SK-N-MC (cell line): ENCODE data around the gene MRPL43.

ENCODE experiments used
- DNase-seq: peaks from one replicate; pipeline ENCODE4 v3.0.0-alpha.2; 2011; ENCODE audit warnings: low read depth, low spot score
- H3K27ac ChIP-seq: fragments of 200-600 bp; sonication (generic); 2 replicates; pipeline ENCODE4 v1.5.1; 2016; ENCODE audit warnings: mixed run types
- H3K36me3 ChIP-seq: fragments of 200-600 bp; sonication (generic); 2 replicates; pipeline ENCODE4 v1.6.1; 2017; ENCODE audit warnings: antibody characterized with exemption, low read length, mixed read lengths; ENCODE audit not compliant: insufficient read depth
- H3K4me3 ChIP-seq: fragments of 200-600 bp; sonication (generic); 2 replicates; pipeline ENCODE4 v1.5.1; 2016
- H3K9ac ChIP-seq: fragments of 200-600 bp; sonication (generic); 2 replicates; pipeline ENCODE4 v1.8.0; 2017; ENCODE audit warnings: mixed run types, mixed read lengths; ENCODE audit not compliant: insufficient read length
- H3K9me3 ChIP-seq: fragments of 200-600 bp; sonication (generic); 2 replicates; pipeline ENCODE4 v1.6.1; 2017; ENCODE audit warnings: low read depth, mild to moderate bottlenecking, antibody characterized with exemption, low read length, moderate library complexity, mixed read lengths
- EZH2 ChIP-seq: fragments of 200-600 bp; sonication (generic); IDR thresholded peaks from one replicate; pipeline ENCODE4 v1.6.1; 2017; ENCODE audit warnings: antibody characterized with exemption
- FOXP2 ChIP-seq: optimal IDR thresholded peaks from 2 replicates; pipeline ENCODE3; 2011; ENCODE audit warnings: mild to moderate bottlenecking, moderate library complexity; ENCODE audit not compliant: insufficient read depth; ENCODE audit errors: extremely low read length, control extremely low read depth
- POLR2AphosphoS5 ChIP-seq: IDR thresholded peaks from 2 replicates; pipeline ENCODE4 v1.6.1; 2012; ENCODE audit warnings: mild to moderate bottlenecking, low read depth, low read length, borderline replicate concordance

Gene MRPL43

DNA sequence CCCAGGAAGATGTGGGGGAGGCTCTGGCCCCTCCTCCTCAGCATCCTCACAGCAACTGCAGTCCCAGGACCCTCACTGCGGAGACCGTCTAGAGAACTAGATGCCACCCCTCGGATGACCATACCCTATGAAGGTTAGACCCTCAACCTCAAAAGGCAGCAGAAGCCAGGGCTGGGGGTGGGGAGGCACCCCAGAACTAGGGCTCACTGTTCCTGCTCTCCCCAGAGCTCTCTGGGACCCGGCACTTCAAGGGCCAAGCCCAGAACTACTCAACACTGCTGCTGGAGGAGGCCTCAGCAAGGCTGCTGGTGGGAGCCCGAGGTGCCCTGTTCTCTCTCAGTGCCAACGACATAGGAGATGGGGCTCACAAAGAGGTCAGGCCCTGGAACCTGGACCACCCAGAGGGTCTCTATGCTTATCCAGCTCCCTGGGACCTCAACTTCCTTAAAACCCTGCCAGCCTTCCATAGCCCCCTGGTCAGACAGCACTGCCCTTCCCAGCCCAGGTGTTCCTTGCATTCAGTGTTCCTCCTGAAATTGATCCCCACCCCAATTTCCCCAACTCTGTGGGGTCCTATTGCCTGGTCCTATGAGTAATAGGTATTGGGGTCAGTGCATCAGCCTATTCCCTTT is 14.3 kb downstream of the MRPL43 start:
- Histone ChIP-seq H3K9me3 (no peaks in the 10 kb centered on the region), H3K27ac (no peak overlapping the region), H3K9ac (no peak overlapping the region), H3K36me3 (no peaks in the 10 kb centered on the region), H3K4me3 (no peak overlapping the region)
- no peak for DNase-seq
- TF ChIP-seq EZH2: no peak
- no peak for TF ChIP-seq FOXP2
- TF ChIP-seq POLR2AphosphoS5: no peak

DNA sequence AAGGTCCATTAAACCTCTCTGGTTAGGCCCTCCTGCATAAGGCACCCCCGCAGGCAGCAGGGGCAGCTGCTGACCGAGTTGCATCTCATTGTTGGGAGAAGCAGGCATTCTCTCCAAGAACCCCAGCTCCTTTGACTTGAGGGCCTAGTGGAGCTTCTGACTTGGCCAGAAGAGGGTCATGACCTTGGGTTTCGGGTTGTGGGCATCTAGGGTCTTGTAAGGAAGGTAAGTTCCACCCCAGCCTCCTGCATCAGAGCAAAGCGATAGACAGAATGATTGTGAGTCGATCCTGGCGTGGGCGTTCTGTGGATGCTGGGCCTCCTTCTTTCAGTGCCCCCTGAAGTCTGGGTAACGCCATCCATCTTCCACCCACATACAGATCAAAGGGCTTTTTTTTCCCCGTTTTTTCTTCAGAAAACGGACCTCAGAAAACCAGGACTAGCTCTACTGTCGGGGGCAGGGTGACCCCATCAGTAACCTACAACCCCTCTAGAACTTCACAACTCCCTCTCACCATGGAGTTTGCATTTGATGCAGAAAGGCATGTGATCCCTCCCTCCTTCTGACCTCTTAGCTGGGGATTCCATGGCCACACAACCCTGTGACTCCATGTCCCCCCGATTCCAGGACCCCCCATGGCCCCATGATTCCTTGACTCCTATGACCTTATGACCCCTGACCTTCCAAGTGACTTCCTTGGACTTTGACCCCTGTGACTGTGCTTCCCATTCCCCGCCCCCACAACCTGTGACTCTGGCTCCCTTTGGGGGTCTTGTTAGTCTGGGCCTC is 15.0 kb downstream of the MRPL43 start:
- Histone ChIP-seq H3K9ac (no peak overlapping the region), H3K36me3 (no peaks in the 10 kb centered on the region), H3K27ac (no peak overlapping the region), H3K4me3 (no peak overlapping the region), H3K9me3 (no peaks in the 10 kb centered on the region)
- no peak for TF ChIP-seq POLR2AphosphoS5
- TF ChIP-seq EZH2: no peak
- no peak for TF ChIP-seq FOXP2
- DNase-seq: no peak

- TF ChIP-seq EZH2: no peak
- no peak for TF ChIP-seq POLR2AphosphoS5
- TF ChIP-seq FOXP2: no peak
- Histone ChIP-seq H3K9ac (no peak overlapping the region), H3K9me3 (no peaks in the 10 kb centered on the region), H3K36me3 (no peaks in the 10 kb centered on the region), H3K27ac (no peak overlapping the region), H3K4me3 (no peak overlapping the region)
- no peak for DNase-seq
These were observed 16.1 kb downstream of the MRPL43 start for GRCh38 chr10:100970914-100971811.

GRCh38 chr10:100970076-100970913 is 17.0 kb downstream of the MRPL43 start:
- Histone ChIP-seq H3K9me3 (no peaks in the 10 kb centered on the region), H3K9ac (peak overlapping the region; percentile 45), H3K4me3 (peak overlapping the region; percentile 76), H3K36me3 (no peaks in the 10 kb centered on the region), H3K27ac (no peak overlapping the region)
- TF ChIP-seq FOXP2: no peak
- TF ChIP-seq POLR2AphosphoS5: no peak
- no peak for TF ChIP-seq EZH2
- no peak for DNase-seq

- no peak for TF ChIP-seq FOXP2
- TF ChIP-seq POLR2AphosphoS5: no peak
- TF ChIP-seq EZH2: no peak
- H3K9me3 ChIP-seq: no peaks in the 10 kb centered on the region
- no peak for DNase-seq
- H3K4me3 ChIP-seq: peak within 1 kb of the TSS; percentile 76
- no peaks in the 10 kb centered on the region for H3K36me3 ChIP-seq
- H3K27ac ChIP-seq: no peak within 1 kb of the TSS
- H3K9ac ChIP-seq: peak within 1 kb of the TSS; percentile 45
These were observed 17.9 kb downstream of the MRPL43 start, which contains the start of gene SEMA4G for GRCh38 chr10:100969187-100970075. Gene SEMA4G, plus strand, starts transcription at chr10:100969504. Its CDS starts 3,409 bp downstream, at chr10:100972913.

DNA sequence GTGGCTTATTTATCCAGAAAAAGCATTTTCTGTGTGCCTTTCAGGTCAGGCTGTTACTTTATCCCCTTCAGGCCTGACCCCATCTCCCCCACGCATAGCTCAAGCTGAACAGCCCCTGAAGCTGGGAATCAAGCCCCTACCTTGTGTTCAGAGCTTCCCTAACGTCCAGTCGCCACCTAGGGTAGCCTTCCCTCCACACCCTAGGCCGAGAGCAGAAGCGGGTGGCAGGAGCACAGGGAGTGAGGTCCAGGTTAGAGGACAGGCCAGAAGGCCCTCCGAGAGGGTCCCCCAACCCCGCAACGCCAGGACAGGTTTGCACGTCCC is 18.5 kb downstream of the MRPL43 start:
- no peak overlapping the region for H3K27ac ChIP-seq
- H3K9ac ChIP-seq: no peak overlapping the region
- no peak overlapping the region for H3K4me3 ChIP-seq
- DNase-seq: no peak
- H3K36me3 ChIP-seq: no peaks in the 10 kb centered on the region
- TF ChIP-seq FOXP2 (no peak), EZH2 (no peak)
- no peaks in the 10 kb centered on the region for H3K9me3 ChIP-seq
